Prostate gland (tissue), 2 donors: ENCODE data around the gene PLAAT4.

Experiments
- CTCF ChIP-seq, 4 experiments: fragments of 200-600 bp in 2 of 4; fragments of 450-650 bp in 2 of 4; sonication (generic) in 2 of 4; IDR thresholded peaks; 1 replicate in 3 of 4; 2 replicates in 1 of 4; pipeline ENCODE4 v1.5.1; 2016 to 2019; ENCODE audit warnings: antibody characterized with exemption in 4 of 4, mild to moderate bottlenecking in 2 of 4, moderate library complexity in 2 of 4
- POLR2A ChIP-seq: fragments of 450-650 bp; IDR thresholded peaks from one replicate; pipeline ENCODE4 v1.6.1; 2016; ENCODE audit warnings: antibody characterized with exemption, mild to moderate bottlenecking

- TF ChIP-seq CTCF (IDR thresholded peaks at IDR 0.05), result no peak
- no peak for TF ChIP-seq POLR2A
Observed at GRCh38 chr11:63534076-63534475, 2.5 kb upstream of the PLAAT4 start.
